ENCODE results near the gene CSNK1G2. TPM values are rescaled to one million over a fixed set of nuclear protein-coding genes. Genes with fewer than 3 reads are reported as not detected.

Gene CSNK1G2
- total RNA-seq, 1 donor from 2014 or later = 58.4 TPM

GRCh38 chr19:1947651-1948209, 6.8 kb downstream of the CSNK1G2 start:
- no peak for TF ChIP-seq CTCF (IDR thresholded peaks at IDR 0.05; ENCODE audit: insufficient read depth, low read length, severe bottlenecking)
- Histone ChIP-seq H3K36me3 (ENCODE audit: control insufficient read depth, insufficient read depth, low read length) (peaks cover 8% of the 10 kb centered on the region), H3K27me3 (ENCODE audit: control insufficient read depth, insufficient read depth, low read length) (no peaks in the 10 kb centered on the region), H3K4me3 (ENCODE audit: low read depth, low read length) (no peak overlapping the region)
- DNase-seq (ENCODE audit: low read depth) = no peak
- FAIRE-seq = no peak

- FAIRE-seq (no peak), DNase-seq (ENCODE audit: low read depth) (no peak)
- H3K36me3 ChIP-seq (ENCODE audit: control insufficient read depth, insufficient read depth, low read length) = peaks cover 14% of the 10 kb centered on the region
These were observed 8.5 kb downstream of the CSNK1G2 start for GRCh38 chr19:1949304-1950101.

GRCh38 chr19:1950640-1951039, 9.7 kb downstream of the CSNK1G2 start:
- DNase-seq (ENCODE audit: low read depth) (no peak), FAIRE-seq (no peak)
- Histone ChIP-seq H3K27me3 (ENCODE audit: control insufficient read depth, insufficient read depth, low read length) (no peaks in the 10 kb centered on the region), H3K36me3 (ENCODE audit: control insufficient read depth, insufficient read depth, low read length) (peaks cover 14% of the 10 kb centered on the region), H3K4me3 (ENCODE audit: low read depth, low read length) (no peak overlapping the region)
- no peak for TF ChIP-seq CTCF (IDR thresholded peaks at IDR 0.05; ENCODE audit: insufficient read depth, low read length, severe bottlenecking)

More at GRCh38 chr19:1949304-1950101, 8.5 kb downstream of the CSNK1G2 start:
- no peak for TF ChIP-seq CTCF (IDR thresholded peaks at IDR 0.05; ENCODE audit: insufficient read depth, low read length, severe bottlenecking)
- Histone ChIP-seq H3K4me3 (ENCODE audit: low read depth, low read length) (no peak overlapping the region), H3K27me3 (ENCODE audit: control insufficient read depth, insufficient read depth, low read length) (no peaks in the 10 kb centered on the region)

GRCh38 chr19:1952635-1953034, 11.7 kb downstream of the CSNK1G2 start:
- FAIRE-seq (no peak), DNase-seq (ENCODE audit: low read depth) (no peak)
- Histone ChIP-seq H3K27me3 (ENCODE audit: control insufficient read depth, insufficient read depth, low read length) (no peaks in the 10 kb centered on the region), H3K4me3 (ENCODE audit: low read depth, low read length) (no peak overlapping the region), H3K36me3 (ENCODE audit: control insufficient read depth, insufficient read depth, low read length) (peaks cover 15% of the 10 kb centered on the region)
- no peak for TF ChIP-seq CTCF (IDR thresholded peaks at IDR 0.05; ENCODE audit: insufficient read depth, low read length, severe bottlenecking)

- FAIRE-seq (no peak), DNase-seq (ENCODE audit: low read depth) (no peak)
- H3K36me3 ChIP-seq (ENCODE audit: control insufficient read depth, insufficient read depth, low read length) = peaks cover 15% of the 10 kb centered on the region
- H3K4me3 ChIP-seq (ENCODE audit: low read depth, low read length) = no peak overlapping the region
- TF ChIP-seq CTCF (IDR thresholded peaks at IDR 0.05; ENCODE audit: insufficient read depth, low read length, severe bottlenecking) = no peak
- no peaks in the 10 kb centered on the region for H3K27me3 ChIP-seq (ENCODE audit: control insufficient read depth, insufficient read depth, low read length)
These were observed 12.1 kb downstream of the CSNK1G2 start for GRCh38 chr19:1953037-1953436.

Data from bronchial epithelial cell (primary cell).